NCI-H510A treated with DMSO at 0.1 percent for 48 hours (cell line): ENCODE measurements around the gene KIN.
"Not testable (repeated sequence)": the region's sequence is repeated elsewhere in the genome, so short reads cannot be mapped to it uniquely, and the experiment has no call there.

ENCODE experiments used
- DNase-seq: peaks from one replicate; lab custom pipeline; 2025; lab: John Stamatoyannopoulos, UW

The KIN gene

GRCh38 chr10:7734821-7735220 lies 53.0 kb downstream of the KIN start:
- DNase-seq, result no peak

- DNase-seq, result no peak
These were observed 64.8 kb downstream of the KIN start for GRCh38 chr10:7722927-7723529.

- no peak for DNase-seq
These were observed 67.3 kb downstream of the KIN start for GRCh38 chr10:7720478-7720877.

- no peak for DNase-seq
These were observed 69.1 kb downstream of the KIN start for GRCh38 chr10:7718685-7719084.

GRCh38 chr10:7717767-7718166 lies 70.0 kb downstream of the KIN start:
- DNase-seq, result no peak

GRCh38 chr10:7715515-7715914 lies 72.3 kb downstream of the KIN start:
- DNase-seq, result no peak

- not testable (repeated sequence) for DNase-seq
These were observed 76.7 kb downstream of the KIN start for GRCh38 chr10:7711075-7711474.

GRCh38 chr10:7710446-7710845 lies 77.3 kb downstream of the KIN start:
- no peak for DNase-seq

GRCh38 chr10:7708832-7709231 lies 79.0 kb downstream of the KIN start:
- no peak for DNase-seq

- DNase-seq, result no peak
These were observed 79.8 kb downstream of the KIN start for GRCh38 chr10:7707858-7708622.

- DNase-seq, result no peak
These were observed 80.7 kb downstream of the KIN start for GRCh38 chr10:7707102-7707501.

- no peak for DNase-seq
These were observed 81.2 kb downstream of the KIN start for GRCh38 chr10:7706534-7707073.

- no peak for DNase-seq
These were observed 82.5 kb downstream of the KIN start for GRCh38 chr10:7705341-7705740.

GRCh38 chr10:7704071-7705016 lies 83.4 kb downstream of the KIN start:
- DNase-seq, result no peak

- DNase-seq, result no peak
These were observed 84.7 kb downstream of the KIN start, which contains the start of gene ITIH2 for GRCh38 chr10:7703140-7703539. Gene ITIH2, plus strand, starts transcription at chr10:7703316. Its CDS starts 119 bp downstream, at chr10:7703435.

- DNase-seq, result no peak
These were observed 85.4 kb downstream of the KIN start for GRCh38 chr10:7702288-7702812.

- DNase-seq, result no peak
These were observed 86.5 kb downstream of the KIN start for GRCh38 chr10:7701158-7701742.
